Measurements from ENCODE around the gene LAMA2. TPM values are rescaled to one million over a fixed set of nuclear protein-coding genes. Genes with fewer than 3 reads are reported as not detected.

The LAMA2 gene
- total RNA-seq, 2 experiments from 2014 or later = 0.02 TPM; not detected in 1

- DNase-seq = no peak
- no peaks in the 10 kb centered on the region for H3K36me3 Mint-ChIP-seq
These were observed 473.2 kb downstream of the LAMA2 start for GRCh38 chr6:129356129-129356528.

GRCh38 chr6:129359811-129360681 is 477.1 kb downstream of the LAMA2 start:
- no peak for DNase-seq
- no peak for ATAC-seq

More at GRCh38 chr6:129356129-129356528, 473.2 kb downstream of the LAMA2 start:
- Mint-ChIP-seq H3K27me3 (peaks cover 14% of the 10 kb centered on the region), H3K4me1 (no peaks in the 10 kb centered on the region), H3K27ac (no peak overlapping the region), H3K9me3 (ENCODE audit: low read depth) (no peaks in the 10 kb centered on the region), H3K4me3 (no peak overlapping the region)
- ATAC-seq = no peak
- CTCF ChIA-PET = no interaction called here

GRCh38 chr6:129360682-129360955 is 477.7 kb downstream of the LAMA2 start:
- H3K27me3 Mint-ChIP-seq = peaks cover 10% of the 10 kb centered on the region
- ATAC-seq = no peak

More at GRCh38 chr6:129359811-129360681, 477.1 kb downstream of the LAMA2 start:
- Mint-ChIP-seq H3K4me1 (no peaks in the 10 kb centered on the region), H3K27me3 (peaks cover 10% of the 10 kb centered on the region), H3K27ac (no peak overlapping the region), H3K4me3 (no peak overlapping the region), H3K36me3 (no peaks in the 10 kb centered on the region), H3K9me3 (ENCODE audit: low read depth) (no peaks in the 10 kb centered on the region)
- CTCF ChIA-PET = no interaction called here

GRCh38 chr6:129364037-129364436 is 481.1 kb downstream of the LAMA2 start:
- peaks cover 4% of the 10 kb centered on the region for H3K4me1 Mint-ChIP-seq
- H3K27me3 Mint-ChIP-seq = peaks cover 10% of the 10 kb centered on the region
- no peaks in the 10 kb centered on the region for H3K36me3 Mint-ChIP-seq
- CTCF ChIA-PET = no interaction called here
- no peaks in the 10 kb centered on the region for H3K9me3 Mint-ChIP-seq (ENCODE audit: low read depth)
- ATAC-seq = no peak
- DNase-seq = no peak
- H3K27ac Mint-ChIP-seq = no peak overlapping the region
- H3K4me3 Mint-ChIP-seq = no peak overlapping the region

More at GRCh38 chr6:129360682-129360955, 477.7 kb downstream of the LAMA2 start:
- no peaks in the 10 kb centered on the region for H3K4me1 Mint-ChIP-seq
- no peak for DNase-seq
- H3K4me3 Mint-ChIP-seq = no peak overlapping the region
- H3K27ac Mint-ChIP-seq = no peak overlapping the region
- CTCF ChIA-PET = interaction anchor here (0.9 kb wide), 1 partner anchor 10 kb away, joined by 4 read pairs; no protein-coding TSS in a partner anchor
- no peaks in the 10 kb centered on the region for H3K9me3 Mint-ChIP-seq (ENCODE audit: low read depth)
- no peaks in the 10 kb centered on the region for H3K36me3 Mint-ChIP-seq

GRCh38 chr6:129364767-129365166 is 481.8 kb downstream of the LAMA2 start:
- Mint-ChIP-seq H3K4me3 (no peak overlapping the region), H3K27me3 (peaks cover 7% of the 10 kb centered on the region), H3K36me3 (no peaks in the 10 kb centered on the region), H3K4me1 (peaks cover 12% of the 10 kb centered on the region), H3K27ac (no peak overlapping the region), H3K9me3 (ENCODE audit: low read depth) (no peaks in the 10 kb centered on the region)
- DNase-seq = no peak
- CTCF ChIA-PET = no interaction called here
- no peak for ATAC-seq

- Mint-ChIP-seq H3K27ac (no peak overlapping the region), H3K36me3 (no peaks in the 10 kb centered on the region), H3K4me3 (no peak overlapping the region), H3K4me1 (peaks cover 17% of the 10 kb centered on the region), H3K9me3 (ENCODE audit: low read depth) (no peaks in the 10 kb centered on the region), H3K27me3 (peaks cover 14% of the 10 kb centered on the region)
- CTCF ChIA-PET = no interaction called here
- DNase-seq = no peak
- ATAC-seq = no peak
These were observed 485.1 kb downstream of the LAMA2 start for GRCh38 chr6:129368076-129368475.

- ATAC-seq = peak; percentile 33
- H3K27ac Mint-ChIP-seq = no peak overlapping the region
- no peaks in the 10 kb centered on the region for H3K9me3 Mint-ChIP-seq (ENCODE audit: low read depth)
- H3K4me1 Mint-ChIP-seq = peaks cover 17% of the 10 kb centered on the region
- no peak for DNase-seq
- CTCF ChIA-PET = interaction anchor here (1.0 kb wide), 1 partner anchor 20 kb away, joined by 3 read pairs; no protein-coding TSS in a partner anchor
- H3K27me3 Mint-ChIP-seq = peaks cover 14% of the 10 kb centered on the region
- no peaks in the 10 kb centered on the region for H3K36me3 Mint-ChIP-seq
- H3K4me3 Mint-ChIP-seq = no peak overlapping the region
These were observed 486.0 kb downstream of the LAMA2 start for GRCh38 chr6:129368970-129369369.

- H3K4me3 Mint-ChIP-seq = no peak overlapping the region
- peaks cover 14% of the 10 kb centered on the region for H3K27me3 Mint-ChIP-seq
- ATAC-seq (no peak), DNase-seq (no peak)
- no peak overlapping the region for H3K27ac Mint-ChIP-seq
- H3K4me1 Mint-ChIP-seq = peaks cover 17% of the 10 kb centered on the region
- CTCF ChIA-PET = interaction anchor here (1.0 to 1.7 kb wide), 4 partner anchors 19 to 644 kb away, joined by 3 to 8 read pairs (median 5); no protein-coding TSS in a partner anchor
- no peaks in the 10 kb centered on the region for H3K9me3 Mint-ChIP-seq (ENCODE audit: low read depth)
- no peaks in the 10 kb centered on the region for H3K36me3 Mint-ChIP-seq
These were observed 486.8 kb downstream of the LAMA2 start for GRCh38 chr6:129369737-129370136.

GRCh38 chr6:129370268-129370916 is 487.5 kb downstream of the LAMA2 start:
- H3K9me3 Mint-ChIP-seq (ENCODE audit: low read depth) = no peaks in the 10 kb centered on the region
- CTCF ChIA-PET = interaction anchor here (0.8 to 1.7 kb wide), 9 partner anchors 9 to 644 kb away, joined by 3 to 8 read pairs (median 3); no protein-coding TSS in a partner anchor
- DNase-seq (peak; percentile 52), ATAC-seq (peak; percentile 36)
- peaks cover 14% of the 10 kb centered on the region for H3K27me3 Mint-ChIP-seq
- H3K4me1 Mint-ChIP-seq = peaks cover 17% of the 10 kb centered on the region
- H3K36me3 Mint-ChIP-seq = no peaks in the 10 kb centered on the region
- H3K4me3 Mint-ChIP-seq = no peak overlapping the region
- H3K27ac Mint-ChIP-seq = no peak overlapping the region

- no peak overlapping the region for H3K4me3 Mint-ChIP-seq
- H3K4me1 Mint-ChIP-seq = no peaks in the 10 kb centered on the region
- no peak overlapping the region for H3K27ac Mint-ChIP-seq
- peaks cover 33% of the 10 kb centered on the region for H3K27me3 Mint-ChIP-seq
- no peaks in the 10 kb centered on the region for H3K9me3 Mint-ChIP-seq (ENCODE audit: low read depth)
- CTCF ChIA-PET = no interaction called here
- ATAC-seq = no peak
- H3K36me3 Mint-ChIP-seq = no peaks in the 10 kb centered on the region
- DNase-seq = no peak
These were observed 498.9 kb downstream of the LAMA2 start for GRCh38 chr6:129381885-129382284.

GRCh38 chr6:129382916-129383315 is 500.0 kb downstream of the LAMA2 start:
- CTCF ChIA-PET = no interaction called here
- no peaks in the 10 kb centered on the region for H3K9me3 Mint-ChIP-seq (ENCODE audit: low read depth)
- no peak overlapping the region for H3K4me3 Mint-ChIP-seq
- no peak for DNase-seq
- H3K4me1 Mint-ChIP-seq = no peaks in the 10 kb centered on the region
- no peak overlapping the region for H3K27ac Mint-ChIP-seq
- no peak for ATAC-seq
- H3K36me3 Mint-ChIP-seq = no peaks in the 10 kb centered on the region
- H3K27me3 Mint-ChIP-seq = peaks cover 30% of the 10 kb centered on the region

- H3K36me3 Mint-ChIP-seq = no peaks in the 10 kb centered on the region
These were observed 502.2 kb downstream of the LAMA2 start for GRCh38 chr6:129385117-129385516.

GRCh38 chr6:129390900-129391299 is 508.0 kb downstream of the LAMA2 start:
- Mint-ChIP-seq H3K36me3 (no peaks in the 10 kb centered on the region), H3K4me3 (no peak overlapping the region), H3K4me1 (no peaks in the 10 kb centered on the region), H3K27ac (no peak overlapping the region), H3K9me3 (ENCODE audit: low read depth) (no peaks in the 10 kb centered on the region), H3K27me3 (peaks cover 23% of the 10 kb centered on the region)
- no peak for ATAC-seq
- CTCF ChIA-PET = no interaction called here
- no peak for DNase-seq

More at GRCh38 chr6:129385117-129385516, 502.2 kb downstream of the LAMA2 start:
- Mint-ChIP-seq H3K27me3 (peaks cover 20% of the 10 kb centered on the region), H3K9me3 (ENCODE audit: low read depth) (no peaks in the 10 kb centered on the region), H3K4me3 (no peak overlapping the region), H3K27ac (no peak overlapping the region), H3K4me1 (no peaks in the 10 kb centered on the region)
- CTCF ChIA-PET = no interaction called here
- no peak for DNase-seq
- no peak for ATAC-seq

- H3K4me3 Mint-ChIP-seq = no peak overlapping the region
- H3K9me3 Mint-ChIP-seq (ENCODE audit: low read depth) = no peaks in the 10 kb centered on the region
- DNase-seq (no peak), ATAC-seq (no peak)
- no peak overlapping the region for H3K27ac Mint-ChIP-seq
- no peaks in the 10 kb centered on the region for H3K4me1 Mint-ChIP-seq
- peaks cover 30% of the 10 kb centered on the region for H3K27me3 Mint-ChIP-seq
- H3K36me3 Mint-ChIP-seq = no peaks in the 10 kb centered on the region
- CTCF ChIA-PET = no interaction called here
These were observed 510.7 kb downstream of the LAMA2 start for GRCh38 chr6:129393654-129394053.
